HG03108 (cell line): ENCODE results near the gene WIPF2.

ENCODE experiments used
- ATAC-seq: cut with Tn5 transposase; IDR thresholded peaks from one replicate; pipeline ENCODE4 v1.9.1; 2021; ENCODE audit warnings: moderate library complexity; ENCODE audit not compliant: unreplicated experiment

Gene WIPF2

DNA sequence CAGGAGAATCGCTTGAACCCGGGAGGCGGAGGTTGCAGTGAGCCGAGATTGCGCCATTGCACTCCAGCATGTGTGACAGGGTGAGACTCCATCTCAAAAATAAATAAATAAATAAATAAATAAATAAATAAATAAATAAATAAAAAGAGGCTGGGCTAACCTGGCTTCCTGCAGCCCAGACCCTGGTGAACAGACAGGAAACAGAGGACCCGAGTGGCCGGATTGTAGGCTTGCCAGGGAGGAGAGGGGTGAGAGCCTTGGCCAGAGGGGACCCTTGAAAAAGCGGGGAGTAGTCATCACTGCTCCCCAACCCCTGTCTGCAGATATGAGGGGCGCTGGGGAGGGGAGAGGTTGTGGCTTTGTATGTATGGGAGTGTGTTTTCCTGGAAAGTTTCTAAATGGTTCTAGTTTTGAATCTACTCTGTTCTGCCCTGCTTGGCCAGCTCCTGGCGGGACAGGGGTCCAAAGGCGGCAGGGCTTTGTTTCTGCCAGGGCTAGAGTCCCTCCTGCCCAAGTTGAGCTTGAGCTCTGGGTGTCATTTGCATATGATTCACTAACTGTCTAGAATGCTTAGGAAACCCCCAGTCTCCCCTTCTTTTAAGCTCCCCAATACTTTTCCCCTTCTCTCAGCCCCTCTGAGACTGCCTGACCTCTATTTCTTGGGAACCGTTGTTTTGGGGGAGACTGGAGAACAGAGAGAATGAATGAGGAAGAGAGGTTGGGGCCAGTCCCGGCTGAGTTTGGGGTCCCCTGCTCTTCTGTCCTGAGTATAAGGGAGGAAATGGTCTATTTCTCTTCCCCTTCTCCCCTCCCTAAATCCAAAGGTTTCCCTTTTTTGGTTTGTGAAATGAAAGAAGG is 106.3 kb downstream of the WIPF2 start:
- ATAC-seq = no peak

DNA sequence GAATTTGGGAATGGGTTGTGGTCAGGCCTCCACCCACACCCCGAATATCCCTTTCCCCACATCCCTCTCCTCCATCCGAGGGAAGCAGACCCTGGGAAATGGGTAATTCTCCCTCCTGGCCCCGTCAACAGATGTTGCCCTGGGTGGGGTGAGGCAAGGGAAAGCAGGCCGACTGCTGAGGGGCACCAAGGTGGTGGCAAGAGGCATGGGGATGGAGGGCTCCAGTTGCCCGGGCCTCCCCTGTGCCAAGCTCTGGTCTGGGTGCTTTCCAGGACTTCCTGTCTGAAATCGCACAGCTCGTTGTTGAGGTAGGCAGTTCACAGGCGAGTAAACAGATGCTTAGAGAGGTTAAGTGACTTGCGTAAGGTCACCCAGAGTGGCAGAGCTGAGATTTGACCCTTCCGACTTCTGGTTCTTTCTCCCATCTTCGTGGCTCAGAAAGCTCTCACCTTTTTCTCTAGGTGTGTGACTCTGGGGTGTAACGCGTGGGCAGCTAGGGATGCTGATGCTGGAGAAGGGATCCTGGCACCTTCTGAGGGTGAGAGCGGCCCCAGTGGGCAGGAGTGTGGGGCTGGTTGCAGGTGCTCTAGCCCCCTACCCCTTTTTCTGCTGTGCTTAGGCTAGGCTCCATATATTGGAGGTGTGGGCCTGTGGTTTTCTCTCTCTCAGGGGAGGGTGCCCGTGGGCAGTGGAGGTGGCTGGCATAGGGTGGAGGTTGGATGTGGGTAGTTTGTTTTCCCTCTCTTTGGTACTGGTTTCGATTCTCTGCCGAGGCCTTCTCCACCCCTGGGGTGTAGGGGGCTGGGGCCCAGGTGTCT is 107.1 kb downstream of the WIPF2 start:
- ATAC-seq = no peak

DNA sequence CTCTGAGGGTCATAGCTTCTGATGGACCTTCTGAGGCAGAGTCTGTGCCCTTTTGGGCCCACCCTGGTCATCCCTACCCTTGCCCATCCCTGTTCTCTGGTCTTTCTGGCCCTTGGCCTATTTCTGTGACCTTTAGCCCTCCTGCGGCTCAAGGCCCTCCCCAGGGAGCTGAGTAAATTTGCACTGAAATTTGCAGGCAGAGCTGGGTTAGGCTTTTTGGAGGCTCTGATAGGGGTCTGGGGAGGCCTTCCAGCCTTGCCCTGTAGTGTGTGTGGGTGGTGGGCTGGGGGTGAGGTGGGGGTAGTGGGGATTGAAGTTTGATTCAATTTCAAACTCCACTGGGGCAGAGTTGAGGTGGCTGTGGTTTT is 107.7 kb downstream of the WIPF2 start:
- ATAC-seq = no peak

DNA sequence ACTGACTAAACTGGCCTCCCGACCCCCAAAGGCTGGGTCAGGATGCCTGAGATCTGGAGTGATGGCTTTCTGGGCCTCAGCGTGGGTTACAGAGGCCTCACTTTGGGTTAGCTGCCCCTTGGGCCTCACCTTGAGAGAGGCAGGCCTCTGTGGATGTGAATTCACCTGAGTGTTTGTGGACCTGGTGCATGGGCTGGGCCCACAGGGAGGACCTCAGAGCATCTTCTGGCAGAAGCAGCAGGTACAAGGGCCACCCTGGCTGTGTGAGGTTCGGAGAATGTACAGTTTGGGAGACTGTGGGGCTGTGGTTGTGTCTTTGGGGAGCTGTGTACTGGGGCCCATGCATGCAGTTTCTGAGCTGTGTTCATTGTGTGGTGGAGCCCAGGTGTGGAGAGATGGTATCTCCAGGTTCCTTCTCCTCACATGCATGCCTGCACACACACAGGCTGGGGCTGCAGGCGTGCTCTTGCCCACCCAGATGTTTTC is 108.2 kb downstream of the WIPF2 start:
- ATAC-seq = no peak

DNA sequence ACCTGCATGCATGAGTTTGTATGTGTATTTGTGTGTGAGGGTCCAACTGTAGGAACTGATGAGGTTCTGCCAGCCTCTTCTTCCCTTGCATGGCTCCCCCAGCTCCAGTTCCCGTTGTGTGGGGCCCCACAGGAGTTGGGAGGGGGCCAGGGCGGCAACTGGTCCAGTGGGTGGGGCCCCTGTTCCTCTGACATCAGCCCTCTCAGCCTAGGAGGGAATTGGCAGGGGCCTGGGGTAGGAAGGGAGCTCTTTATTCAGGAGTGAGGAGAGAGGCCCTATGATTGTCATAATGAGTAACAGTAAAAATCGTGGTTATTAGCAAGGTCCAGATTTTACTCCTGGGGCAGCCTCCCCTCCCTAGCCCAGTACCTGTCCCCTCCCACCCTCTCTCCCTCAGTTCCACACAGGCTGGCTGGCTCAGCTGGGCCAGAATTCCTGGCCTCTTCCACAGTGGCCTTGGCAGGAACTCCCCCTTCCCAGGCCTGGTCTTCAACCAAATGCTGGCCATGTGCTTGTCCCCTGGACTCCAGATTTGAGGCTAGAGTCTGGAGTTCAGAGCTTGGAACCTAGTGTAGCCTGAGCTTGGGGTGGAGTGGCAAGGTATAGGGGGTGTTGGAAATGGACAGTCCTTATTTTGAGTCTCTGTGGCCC is 108.8 kb downstream of the WIPF2 start:
- no peak for ATAC-seq

DNA sequence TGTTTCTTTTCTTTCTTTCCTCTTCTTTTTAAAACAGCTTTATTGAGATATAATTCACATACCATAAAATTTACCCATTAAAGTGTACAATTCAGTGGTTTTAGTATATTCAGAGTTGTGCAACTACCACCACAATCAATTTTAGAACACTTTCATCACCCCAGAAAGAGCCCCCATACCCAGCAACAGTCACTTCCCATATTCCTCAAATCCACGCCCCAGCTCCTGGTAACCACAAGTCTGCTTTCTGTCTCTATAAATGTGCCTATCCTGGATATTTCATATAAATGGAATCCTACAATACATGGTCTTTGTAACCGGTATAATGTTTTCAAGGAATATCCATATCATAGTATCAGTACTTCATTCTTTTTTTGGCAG is 109.3 kb downstream of the WIPF2 start:
- ATAC-seq = no peak

DNA sequence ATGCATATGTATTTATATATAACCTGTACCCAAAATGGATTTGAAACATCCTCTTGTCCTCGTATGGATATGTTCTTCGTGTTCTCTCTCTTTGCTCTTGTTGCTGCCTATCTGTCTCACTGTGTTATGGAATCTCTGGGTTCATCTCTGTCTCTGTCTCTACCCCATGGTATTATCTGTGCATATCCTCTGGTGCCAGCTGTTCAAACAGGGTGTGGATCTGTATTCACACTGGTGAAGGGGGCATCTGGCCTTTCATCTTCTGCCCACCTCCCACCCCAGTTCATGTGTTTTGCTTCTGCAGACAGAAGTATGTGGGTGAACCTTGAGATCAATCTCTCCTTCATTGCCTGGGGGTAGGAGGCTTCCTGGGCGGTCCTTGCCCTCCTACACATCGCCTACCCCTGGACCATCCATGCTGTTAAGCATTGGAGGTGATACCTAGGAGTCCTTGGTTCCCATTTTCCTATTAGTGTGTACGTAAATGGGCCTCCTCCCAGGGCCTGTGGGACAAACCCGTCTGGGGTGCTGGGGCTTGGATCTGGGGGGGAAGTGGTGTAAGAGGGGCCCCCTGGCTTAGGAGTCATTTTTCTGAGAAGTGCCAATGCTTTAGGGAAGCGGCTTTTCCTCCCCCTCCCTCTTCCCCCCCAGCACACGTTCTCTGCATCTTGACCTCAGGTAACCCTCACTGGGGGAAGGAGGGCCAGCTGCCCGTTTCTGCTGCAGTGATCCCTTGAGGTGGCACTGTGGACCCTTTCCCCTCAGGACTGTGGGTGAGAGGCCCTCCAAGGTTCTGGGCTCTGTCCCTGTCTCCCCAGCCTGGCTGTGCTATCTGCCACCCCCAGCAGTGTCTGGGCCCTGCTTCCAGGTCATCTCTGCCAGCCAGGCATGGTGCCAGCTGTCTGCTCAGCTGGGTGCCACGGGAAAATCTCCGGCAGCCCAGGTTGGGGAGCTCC is 111.0 kb downstream of the WIPF2 start:
- no peak for ATAC-seq

DNA sequence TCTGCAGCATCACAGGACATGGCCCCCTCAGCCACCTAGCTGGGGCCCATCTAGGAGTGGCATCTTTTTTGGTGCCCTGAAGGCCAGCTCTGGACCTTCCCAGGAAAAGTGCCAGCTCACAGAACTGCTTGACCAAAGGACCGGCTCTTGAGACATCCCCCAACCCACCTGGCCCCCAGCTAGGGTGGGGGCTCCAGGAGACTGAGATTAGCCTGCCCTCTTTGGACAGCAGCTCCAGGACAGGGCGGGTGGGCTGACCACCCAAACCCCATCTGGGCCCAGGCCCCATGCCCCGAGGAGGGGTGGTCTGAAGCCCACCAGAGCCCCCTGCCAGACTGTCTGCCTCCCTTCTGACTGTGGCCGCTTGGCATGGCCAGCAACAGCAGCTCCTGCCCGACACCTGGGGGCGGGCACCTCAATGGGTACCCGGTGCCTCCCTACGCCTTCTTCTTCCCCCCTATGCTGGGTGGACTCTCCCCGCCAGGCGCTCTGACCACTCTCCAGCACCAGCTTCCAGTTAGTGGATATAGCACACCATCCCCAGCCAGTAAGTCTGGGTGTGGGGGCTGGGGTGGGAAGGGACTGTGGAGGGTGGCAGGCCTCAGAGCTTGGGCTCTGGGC is 111.9 kb downstream of the WIPF2 start:
- no peak for ATAC-seq

DNA sequence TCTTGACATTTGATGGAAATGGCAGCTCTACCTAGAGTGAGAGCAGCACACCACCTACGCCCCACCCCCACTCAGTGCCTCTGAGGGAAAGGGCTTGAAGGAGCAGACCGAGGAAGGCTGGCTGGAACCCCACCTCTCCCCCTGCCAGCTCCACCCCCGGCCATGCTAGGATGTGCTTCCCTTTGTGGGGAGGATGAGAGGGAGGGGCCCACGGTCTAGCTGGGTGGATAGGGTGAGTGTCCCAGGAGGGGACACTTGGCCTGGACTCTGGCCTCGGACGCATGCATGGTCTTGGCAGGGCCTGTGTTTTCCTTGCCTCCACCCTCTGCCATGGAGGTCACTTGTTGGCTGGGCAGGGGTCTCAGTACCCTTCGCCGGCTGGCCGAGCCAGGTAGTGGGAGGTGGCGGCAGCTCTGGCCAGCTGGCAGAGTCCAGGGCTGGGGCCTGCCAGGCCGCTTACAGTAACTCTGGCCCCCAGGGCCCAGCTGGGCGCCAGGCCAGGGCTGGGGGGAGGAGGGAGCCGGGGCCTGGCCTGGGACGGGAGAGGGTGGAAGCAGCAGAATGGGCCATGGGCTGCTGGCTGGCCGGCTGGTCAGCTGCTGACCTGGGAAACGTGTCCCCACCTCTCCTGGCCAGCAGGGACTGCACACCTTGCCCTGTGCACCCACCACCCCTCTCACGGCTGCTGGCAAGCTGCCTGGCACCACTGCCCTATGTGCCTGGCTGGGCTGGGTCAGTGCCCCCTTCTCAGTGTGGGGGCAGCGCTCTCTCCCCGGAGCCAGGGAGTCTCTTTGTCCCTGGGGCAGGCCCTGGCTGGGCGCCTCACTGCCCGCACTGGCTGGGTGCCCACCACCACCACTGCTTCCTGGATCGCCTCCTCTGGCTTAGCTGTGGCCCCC is 112.9 kb downstream of the WIPF2 start:
- no peak for ATAC-seq
